K562 (cell line): ENCODE measurements around the gene VMP1. TPM values are rescaled to one million over a fixed set of nuclear protein-coding genes. Genes with fewer than 3 reads are reported as not detected.
A peak's percentile ranks its signal among the peaks of the same experiment; 100 is the strongest.

Experiments
- BCOR ChIP-seq: fragments of 450-650 bp; IDR thresholded peaks from 2 replicates; pipeline ENCODE4 v1.6.1; 2016
- DACH1 ChIP-seq: fragments of 450-650 bp; IDR thresholded peaks from 2 replicates; pipeline ENCODE4 v1.6.1; 2018; ENCODE audit not compliant: partially characterized antibody
- ESRRA ChIP-seq: fragments of 450-650 bp; IDR thresholded peaks from 2 replicates; pipeline ENCODE4 v1.6.1; 2014; ENCODE audit warnings: low read depth, mild to moderate bottlenecking, moderate library complexity, borderline replicate concordance
- EWSR1 ChIP-seq: fragments of 450-650 bp; IDR thresholded peaks from 2 replicates; pipeline ENCODE4 v1.6.1; 2018; ENCODE audit warnings: borderline replicate concordance, mild to moderate bottlenecking, low read depth, moderate library complexity; ENCODE audit not compliant: partially characterized antibody
- JUND ChIP-seq, 2 experiments: IDR thresholded peaks; 2 replicates in 1 of 2; 3 replicates in 1 of 2; pipeline ENCODE4 v1.6.1; 2011; ENCODE audit warnings: borderline replicate concordance in 2 of 2, low read depth in 2 of 2, low read length in 2 of 2, improper control_type of control experiment in 1 of 2, missing biosample characterization in 1 of 2, missing genetic modification characterization in 1 of 2, missing genetic modification reagents in 1 of 2
- KLF16 ChIP-seq: IDR thresholded peaks from 2 replicates; pipeline ENCODE4 v1.6.1; 2016; ENCODE audit warnings: antibody characterized with exemption
- LARP7 ChIP-seq: fragments of 450-650 bp; IDR thresholded peaks from 2 replicates; pipeline ENCODE4 v1.6.1; 2016
- MYC ChIP-seq, 2 experiments: fragments of 250-450 bp in 1 of 2; sonication (Bioruptor Pico) in 1 of 2; IDR thresholded peaks; 2 replicates each; pipeline versions ENCODE4 v1.5.1 to v1.6.1; 2012 to 2021; ENCODE audit warnings: low read depth in 2 of 2, borderline replicate concordance in 1 of 2, improper control_type of control experiment in 1 of 2, low read length in 1 of 2, mild to moderate bottlenecking in 1 of 2, moderate library complexity in 1 of 2
- NFE2 ChIP-seq: IDR thresholded peaks from 2 replicates; pipeline ENCODE4 v1.6.1; 2014; ENCODE audit warnings: antibody characterized with exemption, low read depth
- RAD21 ChIP-seq, 2 experiments: fragments of 250-450 bp in 1 of 2; fragments of 450-650 bp in 1 of 2; sonication (Bioruptor Pico) in 1 of 2; formaldehyde crosslinking in 1 of 2; IDR thresholded peaks in 1 of 2; conservative IDR thresholded peaks in 1 of 2; 2 replicates each; pipeline versions ENCODE4 v1.4.0 to v1.8.0; 2020 to 2022; ENCODE audit warnings: mild to moderate bottlenecking in 2 of 2, moderate library complexity in 1 of 2
- SREBF2 ChIP-seq: sonication (generic); formaldehyde crosslinking; IDR thresholded peaks from 2 replicates; pipeline ENCODE4 v1.4.0; 2020; ENCODE audit warnings: mild to moderate bottlenecking, missing genetic modification reagents
- ZBED1 ChIP-seq: IDR thresholded peaks from 2 replicates; pipeline ENCODE4 v1.6.1; 2014
- ZHX1 ChIP-seq: fragments of 150-350 bp; conservative IDR thresholded peaks from 2 replicates; pipeline ENCODE4 v1.6.1; 2014; ENCODE audit warnings: low read length
- ZKSCAN8 ChIP-seq: fragments of 200-800 bp; sonication (Bioruptor generic); IDR thresholded peaks from 2 replicates; pipeline ENCODE4 v1.6.1; 2016; ENCODE audit warnings: missing genetic modification characterization, missing compliant biosample characterization
- ZNF24 ChIP-seq: fragments of 450-650 bp; IDR thresholded peaks from 2 replicates; pipeline ENCODE4 v1.6.1; 2016
- ZNF316 ChIP-seq: fragments of 450-650 bp; IDR thresholded peaks from 2 replicates; pipeline ENCODE4 v1.6.1; 2016
- ZNF766 ChIP-seq: fragments of 200-800 bp; sonication (Bioruptor generic); conservative IDR thresholded peaks from 2 replicates; pipeline ENCODE4 v1.6.1; 2016; ENCODE audit warnings: missing genetic modification characterization, missing compliant biosample characterization
- polyA plus RNA-seq, 8 experiments: library from polyadenylated mRNA; depleted of rRNA in 4 of 8; stranded (reverse) in 5 of 8; unstranded in 3 of 8; fragments of >200 nt; fragmentation: Nextera tagmentation in 2 of 8; fragmentation: Illumina TruSeq in 1 of 8; extraction: Ambion mirVana in 2 of 8; extraction: Trizol in 1 of 8; gene quantifications; 2 replicates each; pipeline versions ENCODE4 v1.2.1 to v1.2.3, GENCODE V29; 2011 to 2014; ENCODE audit warnings: inconsistent platforms in 1 of 8, missing spikeins in 1 of 8
- total RNA-seq, 7 experiments: library from RNA; depleted of rRNA in 6 of 7; stranded (reverse); fragments of >200 nt in 6 of 7; fragmentation: Illumina TruSeq in 2 of 7; extraction: Trizol in 2 of 7; gene quantifications; 2 replicates each; pipeline versions ENCODE4 v1.2.1 to v1.2.3, GENCODE V29; 2011 to 2021; ENCODE audit warnings: low replicate concordance in 1 of 7
- TF ChIP-seq, protein P1 (sequence below), 2 experiments: fragments of 200-800 bp in 1 of 2; sonication (Bioruptor generic) in 1 of 2; sonication (generic) in 1 of 2; formaldehyde crosslinking in 1 of 2; IDR thresholded peaks in 1 of 2; conservative IDR thresholded peaks in 1 of 2; 2 replicates each; pipeline versions ENCODE4 v1.5.0 to v1.6.1; 2016 to 2020; ENCODE audit warnings: missing compliant biosample characterization in 1 of 2, missing genetic modification characterization in 1 of 2, missing genetic modification reagents in 1 of 2

VMP1 gene
- total and polyA plus RNA-seq, 9 of the 15 experiments (the other 6 are each of a cell fraction or from before 2014, with no cell fraction given) = 123 to 304 (median 151) TPM

GRCh38 chr17:59853168-59853918 lies 145.9 kb downstream of the VMP1 start (continued):
- peak; percentile 70; the same call in 1 of the 2 replicates for TF ChIP-seq JUND (IDR thresholded peaks at IDR 0.05; ENCODE audit: borderline replicate concordance, low read depth, low read length)
- TF ChIP-seq JUND (tag; IDR thresholded peaks at IDR 0.05; ENCODE audit: borderline replicate concordance, low read depth, low read length) = no peak
- no peak for TF ChIP-seq SREBF2 (CRISPR knock-in tag)
- no peak for TF ChIP-seq LARP7
- TF ChIP-seq KLF16 = peak; percentile 23; the same call in 1 of the 2 replicates
- TF ChIP-seq ZKSCAN8 (CRISPR knock-in tag) = 0 out of 2 replicates have a peak, but pooled peaks have one; percentile 4
- 0 out of 2 replicates have a peak, but pooled peaks have one; percentile 18 for TF ChIP-seq ZNF316
- TF ChIP-seq EWSR1 = peak; percentile 76
- TF ChIP-seq ZHX1 = no peak
- no peak for TF ChIP-seq DACH1
- peak; percentile 80 for TF ChIP-seq NFE2
- no peak for TF ChIP-seq ESRRA
- TF ChIP-seq ZBED1 = no peak
- TF ChIP-seq, protein P1, sequence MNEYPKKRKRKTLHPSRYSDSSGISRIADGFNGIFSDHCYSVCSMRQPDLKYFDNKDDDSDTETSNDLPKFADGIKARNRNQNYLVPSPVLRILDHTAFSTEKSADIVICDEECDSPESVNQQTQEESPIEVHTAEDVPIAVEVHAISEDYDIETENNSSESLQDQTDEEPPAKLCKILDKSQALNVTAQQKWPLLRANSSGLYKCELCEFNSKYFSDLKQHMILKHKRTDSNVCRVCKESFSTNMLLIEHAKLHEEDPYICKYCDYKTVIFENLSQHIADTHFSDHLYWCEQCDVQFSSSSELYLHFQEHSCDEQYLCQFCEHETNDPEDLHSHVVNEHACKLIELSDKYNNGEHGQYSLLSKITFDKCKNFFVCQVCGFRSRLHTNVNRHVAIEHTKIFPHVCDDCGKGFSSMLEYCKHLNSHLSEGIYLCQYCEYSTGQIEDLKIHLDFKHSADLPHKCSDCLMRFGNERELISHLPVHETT (CRISPR knock-in tag; conservative IDR thresholded peaks at IDR 0.05 in 1 of 2, IDR thresholded peaks at IDR 0.05 in 1 of 2) = 0 out of 4 replicates have a peak, but pooled peaks of 1 of the 2 experiments have one; percentile 30
- TF ChIP-seq ZNF766 (CRISPR knock-in tag) = 0 out of 2 replicates have a peak, but pooled peaks have one; percentile 28
- TF ChIP-seq BCOR = no peak
- 0 out of 2 replicates have a peak, but pooled peaks have one; percentile 26 for TF ChIP-seq MYC (IDR thresholded peaks at IDR 0.05; ENCODE audit: low read depth, low read length)
- TF ChIP-seq MYC (CRISPR knock-in tag; IDR thresholded peaks at IDR 0.05; ENCODE audit: borderline replicate concordance, low read depth) = no peak
- TF ChIP-seq ZNF24 = 0 out of 2 replicates have a peak, but pooled peaks have one; percentile 47
- TF ChIP-seq RAD21 (CRISPR knock-in tag; conservative IDR thresholded peaks at IDR 0.05 in 1 of 2, IDR thresholded peaks at IDR 0.05 in 1 of 2) = peak in 1 of 2 experiments; percentile 57; a peak in 2 of 4 replicates
